Naive thymus-derived CD8-positive, alpha-beta T cell (primary cell): ENCODE results near the gene SLCO2A1. TPM values are rescaled to one million over a fixed set of nuclear protein-coding genes. Genes with fewer than 3 reads are reported as not detected.
A peak's percentile ranks its signal among the peaks of the same experiment; 100 is the strongest.

Experiments used
- ATAC-seq, 2 donors: fragments of 150-1000 bp; cut with Tn5 transposase in 1 of 2; sonication (Bioruptor Pico), chemical (Tn5 transposase) in 1 of 2; 1 replicate in 1 of 2; 2 replicates in 1 of 2; pipeline ENCODE4 v1.10.0; 2021; ENCODE audit warnings: mild to moderate bottlenecking in 2 of 2, moderate library complexity in 2 of 2
- POLR2A ChIA-PET: fragments of 350-600 bp; sonication (Branson Sonifier 250); formaldehyde crosslinking; loops from one replicate; lab custom pipeline; 2021; ENCODE audit warnings: antibody characterized with exemption; lab: Charles Lee
- DNase-seq, 10 donors: peaks; one replicate each; pipeline versions ENCODE4 v3.0.0 to v3.0.0-alpha.2; 2020 to 2022
- H3K27ac Mint-ChIP-seq, 10 donors: one replicate each; pipeline ENCODE4 v1.8.0; 2020 to 2022; ENCODE audit warnings: mild to moderate bottlenecking in 10 of 10, mixed read lengths in 10 of 10, moderate library complexity in 4 of 10, inconsistent platforms in 1 of 10
- H3K27me3 Mint-ChIP-seq, 5 donors: one replicate each; pipeline ENCODE4 v1.8.0; 2021 to 2022; ENCODE audit warnings: mixed read lengths in 5 of 5
- H3K36me3 Mint-ChIP-seq, 3 donors: one replicate each; pipeline ENCODE4 v1.8.0; 2020 to 2022; ENCODE audit warnings: mixed read lengths in 3 of 3, mild to moderate bottlenecking in 2 of 3, inconsistent platforms in 1 of 3
- H3K4me1 Mint-ChIP-seq, 4 donors: one replicate each; pipeline ENCODE4 v1.8.0; 2021 to 2022; ENCODE audit warnings: mixed read lengths in 4 of 4
- H3K4me3 Mint-ChIP-seq, 10 donors: one replicate each; pipeline ENCODE4 v1.8.0; 2020 to 2022; ENCODE audit warnings: mild to moderate bottlenecking in 10 of 10, mixed read lengths in 10 of 10, moderate library complexity in 6 of 10, inconsistent platforms in 1 of 10
- H3K9me3 Mint-ChIP-seq, 9 donors: one replicate each; pipeline ENCODE4 v1.8.0; 2020 to 2022; ENCODE audit warnings: mixed read lengths in 9 of 9, mild to moderate bottlenecking in 3 of 9, inconsistent platforms in 1 of 9, moderate library complexity in 1 of 9
- polyA plus RNA-seq, 3 donors: library from polyadenylated mRNA; unstranded; fragments of 300-500 nt; fragmentation: Illumina TruSeq; gene quantifications; one replicate each; pipeline ENCODE4 v1.2.3, GENCODE V29; 2021
- total RNA-seq, 8 experiments: library from RNA in 2 of 8; stranded (reverse) in 2 of 8; gene quantifications; one replicate each; pipeline ENCODE4 v1.2.3 and lab custom pipeline; 2021 to 2026

The SLCO2A1 gene
- total and polyA plus RNA-seq, 5 experiments from 2014 or later, result not detected

DNA sequence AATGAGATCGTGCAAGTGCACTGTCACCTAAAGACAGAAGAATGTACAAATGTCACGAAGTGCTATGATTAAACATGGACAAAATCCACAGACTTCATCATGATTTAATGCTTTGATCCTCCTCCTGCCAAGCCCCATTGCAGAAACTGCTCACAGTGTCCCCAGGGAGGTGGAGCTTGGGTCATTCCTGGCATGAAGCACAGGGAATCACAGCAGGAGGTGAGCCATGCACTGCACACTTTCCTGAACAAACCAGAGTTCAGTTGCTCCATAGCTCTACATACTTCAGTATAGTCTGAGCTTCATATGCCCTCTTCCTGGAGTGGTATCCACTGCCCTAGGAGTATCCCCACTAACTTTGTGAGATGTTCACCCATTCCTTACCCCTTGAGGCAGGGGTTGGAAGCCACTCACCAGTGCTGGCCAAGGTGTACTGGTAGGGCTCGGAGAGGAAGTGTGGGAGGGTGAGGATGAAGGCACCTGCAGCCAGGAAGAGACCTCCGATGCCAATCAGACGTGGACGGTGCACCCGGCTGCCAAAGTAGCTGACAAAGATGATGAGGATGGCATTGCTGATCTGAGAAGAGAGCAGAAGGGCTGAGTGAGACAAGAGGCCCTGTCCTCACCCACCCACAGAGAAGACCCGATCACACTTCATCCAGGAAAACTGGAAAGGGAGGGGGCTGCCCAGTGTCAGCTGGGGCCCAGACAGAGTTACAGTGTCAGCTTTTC lies 56.3 kb downstream of the SLCO2A1 start:
- Mint-ChIP-seq H3K27ac (no peak overlapping the region), H3K27me3 (peaks cover 0 to 21% (median 3%) of the 10 kb centered on the region in 5 donors), H3K4me1 (no peaks in the 10 kb centered on the region), H3K4me3 (no peak overlapping the region), H3K9me3 (peaks cover 0 to 24% (median 6%) of the 10 kb centered on the region in 9 donors), H3K36me3 (peaks cover 0 to 13% (median 0%) of the 10 kb centered on the region in 3 donors)
- ATAC-seq, result no peak
- POLR2A ChIA-PET, result no interaction called here
- DNase-seq, result no peak

DNA sequence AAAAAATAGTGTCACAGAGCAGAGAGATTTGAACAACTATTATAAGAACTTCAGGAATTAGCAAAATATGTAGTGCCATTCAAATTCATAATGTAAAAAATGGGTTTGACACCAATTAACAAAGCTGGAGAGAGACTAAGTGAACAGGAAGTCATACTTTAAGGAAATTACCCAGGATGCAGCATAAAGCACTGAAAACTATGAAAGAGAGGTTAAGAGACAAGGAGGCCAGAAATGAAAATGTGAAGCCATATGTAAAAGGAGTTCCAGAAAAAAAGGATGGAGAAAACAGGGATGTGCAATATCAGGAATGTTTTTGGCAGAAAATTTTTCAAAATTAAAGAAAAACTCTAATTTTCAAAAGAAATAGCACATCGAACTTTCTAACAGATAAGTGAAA lies 57.6 kb downstream of the SLCO2A1 start:
- H3K4me3 Mint-ChIP-seq, result no peak overlapping the region
- POLR2A ChIA-PET, result no interaction called here
- no peak for DNase-seq
- H3K36me3 Mint-ChIP-seq, result peaks cover 0 to 13% (median 0%) of the 10 kb centered on the region in 3 donors
- peaks cover 0 to 24% (median 6%) of the 10 kb centered on the region in 9 donors for H3K9me3 Mint-ChIP-seq
- H3K27me3 Mint-ChIP-seq, result peaks cover 2 to 26% (median 6%) of the 10 kb centered on the region in 5 donors
- no peak for ATAC-seq
- no peak overlapping the region for H3K27ac Mint-ChIP-seq
- no peaks in the 10 kb centered on the region for H3K4me1 Mint-ChIP-seq

DNA sequence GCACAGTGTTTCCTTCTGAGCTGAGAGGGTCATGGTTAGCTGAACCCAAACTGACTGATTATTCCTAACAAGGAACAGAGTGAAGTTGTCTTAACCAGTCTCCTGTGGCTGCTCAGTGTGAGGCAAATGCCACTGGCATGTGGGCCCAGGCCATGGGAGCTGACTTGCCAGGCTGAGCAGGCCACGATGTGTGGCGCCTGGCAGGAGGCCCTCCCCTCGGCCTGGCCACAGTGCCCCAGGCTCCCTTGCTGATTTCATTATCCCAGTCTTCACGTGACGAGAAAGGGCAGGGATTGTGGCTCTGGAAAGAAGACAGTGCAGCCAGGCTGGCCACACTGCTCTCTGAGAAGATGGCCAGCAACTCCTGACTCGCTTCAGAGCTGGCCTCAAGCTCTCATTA lies 58.8 kb downstream of the SLCO2A1 start:
- peaks cover 0 to 24% (median 6%) of the 10 kb centered on the region in 9 donors for H3K9me3 Mint-ChIP-seq
- no peaks in the 10 kb centered on the region for H3K4me1 Mint-ChIP-seq
- H3K27ac Mint-ChIP-seq, result no peak overlapping the region
- DNase-seq, result no peak
- H3K4me3 Mint-ChIP-seq, result no peak overlapping the region
- POLR2A ChIA-PET, result no interaction called here
- H3K27me3 Mint-ChIP-seq, result peaks cover 2 to 21% (median 6%) of the 10 kb centered on the region in 5 donors
- peaks cover 0 to 13% (median 0%) of the 10 kb centered on the region in 3 donors for H3K36me3 Mint-ChIP-seq
- ATAC-seq, result no peak

DNA sequence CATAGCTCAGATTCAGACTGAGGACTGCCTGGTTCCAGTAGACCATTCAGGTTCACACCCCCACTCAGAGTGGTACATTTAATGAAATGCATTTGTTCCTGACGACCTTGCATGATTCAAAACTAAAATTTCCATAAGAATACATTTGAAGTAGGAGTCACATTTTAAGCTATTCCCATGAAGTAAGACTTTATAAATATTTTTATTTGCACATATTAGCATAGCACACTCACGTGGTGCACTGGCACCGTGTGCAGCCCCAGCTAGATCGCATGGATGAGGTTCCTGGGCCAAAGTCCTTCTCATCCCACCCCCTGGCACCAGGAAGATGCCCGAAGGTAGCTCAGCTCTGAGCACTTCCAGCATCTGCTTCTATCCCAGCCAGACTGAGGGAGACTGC lies 59.4 kb downstream of the SLCO2A1 start:
- no peak overlapping the region for H3K27ac Mint-ChIP-seq
- H3K9me3 Mint-ChIP-seq, result peaks cover 0 to 24% (median 6%) of the 10 kb centered on the region in 9 donors
- H3K4me1 Mint-ChIP-seq, result no peaks in the 10 kb centered on the region
- peaks cover 2 to 17% (median 8%) of the 10 kb centered on the region in 5 donors for H3K27me3 Mint-ChIP-seq
- peaks cover 0 to 13% (median 0%) of the 10 kb centered on the region in 3 donors for H3K36me3 Mint-ChIP-seq
- H3K4me3 Mint-ChIP-seq, result no peak overlapping the region
- DNase-seq (no peak), ATAC-seq (no peak)
- POLR2A ChIA-PET, result no interaction called here

- Mint-ChIP-seq H3K4me3 (no peak overlapping the region), H3K4me1 (no peaks in the 10 kb centered on the region), H3K27ac (peak overlapping the region in 1 of 10 donors; percentile 1), H3K9me3 (peaks cover 0 to 24% (median 6%) of the 10 kb centered on the region in 9 donors), H3K27me3 (peaks cover 0 to 12% (median 6%) of the 10 kb centered on the region in 5 donors), H3K36me3 (peaks cover 0 to 13% (median 0%) of the 10 kb centered on the region in 3 donors)
- ATAC-seq (no peak), DNase-seq (no peak)
- POLR2A ChIA-PET, result no interaction called here
Observed at GRCh38 chr3:133967992-133968892, 61.5 kb downstream of the SLCO2A1 start.

GRCh38 chr3:133966954-133967353 lies 62.8 kb downstream of the SLCO2A1 start:
- Mint-ChIP-seq H3K4me1 (no peaks in the 10 kb centered on the region), H3K4me3 (no peak overlapping the region), H3K27ac (no peak overlapping the region), H3K27me3 (peaks cover 0 to 11% (median 6%) of the 10 kb centered on the region in 5 donors), H3K9me3 (peaks cover 0 to 11% (median under 1%) of the 10 kb centered on the region in 9 donors), H3K36me3 (peaks cover 0 to 2% (median 0%) of the 10 kb centered on the region in 3 donors)
- DNase-seq, result no peak
- no peak for ATAC-seq
- POLR2A ChIA-PET, result no interaction called here

- no peaks in the 10 kb centered on the region for H3K4me1 Mint-ChIP-seq
- POLR2A ChIA-PET, result no interaction called here
- ATAC-seq (no peak), DNase-seq (no peak)
- H3K27me3 Mint-ChIP-seq, result peaks cover 0 to 11% (median 6%) of the 10 kb centered on the region in 5 donors
- H3K9me3 Mint-ChIP-seq, result peaks cover 0 to under 1% (median 0%) of the 10 kb centered on the region in 9 donors
- H3K36me3 Mint-ChIP-seq, result no peaks in the 10 kb centered on the region
- H3K4me3 Mint-ChIP-seq, result no peak overlapping the region
- no peak overlapping the region for H3K27ac Mint-ChIP-seq
Observed at GRCh38 chr3:133965906-133966305, 63.8 kb downstream of the SLCO2A1 start.

GRCh38 chr3:133965013-133965570 lies 64.6 kb downstream of the SLCO2A1 start:
- ATAC-seq (no peak), DNase-seq (no peak)
- no peak overlapping the region for H3K27ac Mint-ChIP-seq
- H3K36me3 Mint-ChIP-seq, result no peaks in the 10 kb centered on the region
- no peak overlapping the region for H3K4me3 Mint-ChIP-seq
- no peaks in the 10 kb centered on the region for H3K9me3 Mint-ChIP-seq
- peaks cover 0 to 11% (median 6%) of the 10 kb centered on the region in 5 donors for H3K27me3 Mint-ChIP-seq
- no peaks in the 10 kb centered on the region for H3K4me1 Mint-ChIP-seq
- POLR2A ChIA-PET, result no interaction called here

DNA sequence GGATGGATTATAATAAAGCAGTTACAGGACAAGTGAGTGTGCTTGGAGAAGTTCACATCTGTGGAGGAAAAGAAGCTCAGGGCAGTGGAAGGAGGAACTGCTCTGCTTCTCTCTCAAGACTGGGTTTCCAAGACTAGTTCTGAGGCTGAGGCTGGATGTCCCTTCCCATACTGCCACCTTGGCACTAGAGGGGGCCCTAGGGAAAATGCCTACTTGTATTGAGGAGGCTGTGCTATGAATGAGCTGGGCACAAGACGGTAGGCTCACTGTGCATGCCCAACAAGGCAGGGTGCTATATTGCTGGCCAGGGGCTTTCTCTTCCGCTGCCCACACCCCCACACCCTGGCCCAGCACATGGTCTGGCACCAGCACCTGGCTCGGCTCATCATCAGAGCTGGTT lies 65.2 kb downstream of the SLCO2A1 start:
- Mint-ChIP-seq H3K36me3 (no peaks in the 10 kb centered on the region), H3K27ac (no peak overlapping the region), H3K9me3 (no peaks in the 10 kb centered on the region), H3K4me3 (no peak overlapping the region), H3K4me1 (no peaks in the 10 kb centered on the region), H3K27me3 (peaks cover 0 to 11% (median 6%) of the 10 kb centered on the region in 5 donors)
- POLR2A ChIA-PET, result no interaction called here
- DNase-seq (no peak), ATAC-seq (no peak)

GRCh38 chr3:133963657-133964396 lies 65.9 kb downstream of the SLCO2A1 start:
- ATAC-seq, result no peak

DNA sequence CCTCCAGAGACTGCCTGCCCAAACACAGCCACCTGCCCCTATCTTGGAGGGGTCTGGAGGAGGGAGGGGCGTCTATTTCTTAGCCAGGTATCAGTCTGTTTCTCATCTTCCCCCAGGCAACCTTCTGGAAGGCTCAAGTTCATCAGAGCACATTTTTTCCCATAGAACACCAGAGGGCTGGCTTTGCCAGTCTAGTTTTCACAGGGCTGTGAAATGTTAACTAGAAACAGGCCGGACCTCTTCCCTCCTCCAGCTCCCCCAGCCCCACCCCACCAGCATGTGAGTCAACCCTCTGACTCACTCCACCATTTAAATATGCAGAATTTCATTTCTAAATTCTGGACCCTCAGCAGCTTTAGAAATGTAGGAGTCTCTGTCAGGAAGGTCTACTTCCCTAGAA lies 66.9 kb downstream of the SLCO2A1 start:
- Mint-ChIP-seq H3K36me3 (no peaks in the 10 kb centered on the region), H3K4me1 (no peaks in the 10 kb centered on the region), H3K9me3 (no peaks in the 10 kb centered on the region), H3K27ac (no peak overlapping the region), H3K27me3 (peaks cover 0 to 3% (median 1%) of the 10 kb centered on the region in 5 donors), H3K4me3 (no peak overlapping the region)
- DNase-seq (no peak), ATAC-seq (no peak)
- POLR2A ChIA-PET, result no interaction called here

More at GRCh38 chr3:133963657-133964396, 65.9 kb downstream of the SLCO2A1 start:
- Mint-ChIP-seq H3K27me3 (peaks cover 0 to 11% (median 6%) of the 10 kb centered on the region in 5 donors), H3K4me3 (no peak overlapping the region), H3K36me3 (no peaks in the 10 kb centered on the region), H3K27ac (no peak overlapping the region), H3K4me1 (no peaks in the 10 kb centered on the region), H3K9me3 (no peaks in the 10 kb centered on the region)
- DNase-seq, result no peak
- POLR2A ChIA-PET, result no interaction called here
